HEK293 (cell line): ENCODE results near the gene HBA1.
A peak's percentile ranks its signal among the peaks of the same experiment; 100 is the strongest.
"Not testable (repeated sequence)": the region's sequence is repeated elsewhere in the genome, so short reads cannot be mapped to it uniquely, and the experiment has no call there.

Source experiments
- CTCF ChIA-PET: fragments of 350-600 bp; formaldehyde crosslinking; extraction: SDS; loops from one replicate; lab custom pipeline; 2021; ENCODE audit warnings: antibody characterized with exemption; lab: Yijun Ruan, JAX
- POLR2A ChIA-PET: fragments of 300-600 bp; formaldehyde crosslinking; extraction: SDS; loops from one replicate; lab custom pipeline; 2020; ENCODE audit warnings: antibody characterized with exemption, inconsistent platforms; lab: Yijun Ruan, JAX
- H3K27ac ChIP-seq: fragments of 200-500 bp; sonication (Bioruptor generic); 2 replicates; pipeline ENCODE4 v1.5.1; 2014; ENCODE audit warnings: low read depth, low read length, control low read depth, inconsistent platforms; ENCODE audit errors: extremely low read depth
- H3K36me3 ChIP-seq, 2 experiments: fragments of 200-500 bp in 1 of 2; sonication (Bioruptor generic) in 1 of 2; 1 replicate in 1 of 2; 2 replicates in 1 of 2; pipeline ENCODE4 v1.5.1; 2014 to 2017; ENCODE audit warnings: inconsistent platforms in 2 of 2, low read length in 2 of 2; ENCODE audit not compliant: control insufficient read depth in 2 of 2, insufficient read depth in 1 of 2
- H3K4me1 ChIP-seq: fragments of 200-500 bp; sonication (Bioruptor generic); 2 replicates; pipeline ENCODE4 v1.5.1; 2014; ENCODE audit warnings: mild to moderate bottlenecking, low read length, inconsistent platforms; ENCODE audit not compliant: control insufficient read depth, insufficient read depth
- H3K4me3 ChIP-seq: 2 replicates; pipeline ENCODE4 v1.5.1; 2011; ENCODE audit warnings: low read depth, mild to moderate bottlenecking, control low read depth, low read length, moderate library complexity
- H3K9me3 ChIP-seq: fragments of 200-500 bp; sonication (Bioruptor generic); 2 replicates; pipeline ENCODE4 v1.5.1; 2014; ENCODE audit warnings: low read depth, low read length, inconsistent platforms; ENCODE audit not compliant: control insufficient read depth, insufficient read depth
- GLIS1 ChIP-seq: fragments of 450-650 bp; formaldehyde crosslinking; IDR thresholded peaks from 2 replicates; pipeline ENCODE4 v1.5.1; 2016; ENCODE audit warnings: missing biosample characterization, missing genetic modification characterization
- GLIS2 ChIP-seq: fragments of 450-650 bp; formaldehyde crosslinking; IDR thresholded peaks from 2 replicates; pipeline ENCODE4 v1.5.1; 2016; ENCODE audit warnings: missing biosample characterization, missing genetic modification characterization
- PATZ1 ChIP-seq: fragments of 450-650 bp; formaldehyde crosslinking; IDR thresholded peaks from 2 replicates; pipeline ENCODE4 v1.5.1; 2016; ENCODE audit warnings: missing biosample characterization, missing genetic modification characterization
- REST ChIP-seq: fragments of 450-650 bp; formaldehyde crosslinking; IDR thresholded peaks from 2 replicates; pipeline ENCODE4 v1.5.1; 2016; ENCODE audit warnings: missing biosample characterization, missing genetic modification characterization
- SCRT1 ChIP-seq: fragments of 450-650 bp; formaldehyde crosslinking; IDR thresholded peaks from 2 replicates; pipeline ENCODE4 v1.5.1; 2016; ENCODE audit warnings: missing biosample characterization, missing genetic modification characterization, borderline replicate concordance
- ZBTB11 ChIP-seq: fragments of 450-650 bp; formaldehyde crosslinking; conservative IDR thresholded peaks from 2 replicates; pipeline ENCODE4 v1.5.1; 2016; ENCODE audit warnings: low read depth, missing biosample characterization, missing genetic modification characterization
- ZBTB17 ChIP-seq: fragments of 450-650 bp; formaldehyde crosslinking; IDR thresholded peaks from 2 replicates; pipeline ENCODE4 v1.5.1; 2016; ENCODE audit warnings: missing biosample characterization, missing genetic modification characterization
- ZBTB8A ChIP-seq: fragments of 450-650 bp; formaldehyde crosslinking; IDR thresholded peaks from 2 replicates; pipeline ENCODE4 v1.5.1; 2016; ENCODE audit warnings: missing biosample characterization, missing genetic modification characterization
- ZFHX2 ChIP-seq: fragments of 450-650 bp; formaldehyde crosslinking; conservative IDR thresholded peaks from 2 replicates; pipeline ENCODE4 v1.5.1; 2016; ENCODE audit warnings: missing biosample characterization, missing genetic modification characterization
- ZIC2 ChIP-seq: fragments of 450-650 bp; formaldehyde crosslinking; IDR thresholded peaks from 2 replicates; pipeline ENCODE4 v1.5.1; 2016; ENCODE audit warnings: missing biosample characterization, missing genetic modification characterization
- ZNF274 ChIP-seq, 2 experiments: fragments of 200-500 bp in 1 of 2; fragments of 450-650 bp in 1 of 2; sonication (Bioruptor generic) in 1 of 2; formaldehyde crosslinking in 1 of 2; IDR thresholded peaks; 2 replicates each; pipeline versions ENCODE4 v1.5.1 to v1.6.1; 2014 to 2016; ENCODE audit warnings: borderline replicate concordance in 1 of 2, inconsistent platforms in 1 of 2, low read length in 1 of 2, missing biosample characterization in 1 of 2, missing genetic modification characterization in 1 of 2
- ZNF341 ChIP-seq: fragments of 450-650 bp; formaldehyde crosslinking; IDR thresholded peaks from 2 replicates; pipeline ENCODE4; 2016; ENCODE audit warnings: low read depth, missing biosample characterization, missing genetic modification characterization
- ZNF398 ChIP-seq: fragments of 450-650 bp; formaldehyde crosslinking; IDR thresholded peaks from 2 replicates; pipeline ENCODE4 v1.5.1; 2017; ENCODE audit warnings: missing biosample characterization, missing genetic modification characterization
- ZNF600 ChIP-seq: fragments of 450-650 bp; formaldehyde crosslinking; IDR thresholded peaks from 2 replicates; pipeline ENCODE4 v1.5.1; 2016; ENCODE audit warnings: missing biosample characterization, missing genetic modification characterization

HBA1 gene

GRCh38 chr16:170788-171187 is 5.7 kb upstream of the HBA1 start (continued):
- TF ChIP-seq ZNF274 (IDR thresholded peaks at IDR 0.05; ENCODE audit: low read length) (no peak), ZNF274 (tag by site-specific recombination; IDR thresholded peaks at IDR 0.05; ENCODE audit: borderline replicate concordance) (no peak), SCRT1 (tag by site-specific recombination) (no peak), ZBTB11 (tag by site-specific recombination) (no peak), ZBTB8A (tag by site-specific recombination) (no peak), PATZ1 (no peak)

- H3K36me3 ChIP-seq, H3K4me1 ChIP-seq, H3K9me3 ChIP-seq, POLR2A ChIA-PET, CTCF ChIA-PET, H3K27ac ChIP-seq, H3K4me3 ChIP-seq: not testable (repeated sequence)
Measured at GRCh38 chr16:172374-172941, 4.0 kb upstream of the HBA1 start, which contains the start of gene HBA2. Gene HBA2 (plus strand): TSS chr16:172876. CDS start chr16:172913, 37 bp downstream.

GRCh38 chr16:173211-173854 is 3.1 kb upstream of the HBA1 start:
- H3K4me3 ChIP-seq, POLR2A ChIA-PET, CTCF ChIA-PET, H3K36me3 ChIP-seq, H3K9me3 ChIP-seq, H3K27ac ChIP-seq, H3K4me1 ChIP-seq: not testable (repeated sequence)
- TF ChIP-seq ZNF341 (tag by site-specific recombination) = 0 out of 2 replicates have a peak, but pooled peaks have one; percentile 25
- peak; percentile 25; the same call in 1 of the 2 replicates for TF ChIP-seq ZFHX2

GRCh38 chr16:173928-174769 is 2.3 kb upstream of the HBA1 start:
- H3K36me3 ChIP-seq, H3K9me3 ChIP-seq, H3K27ac ChIP-seq, H3K4me3 ChIP-seq, H3K4me1 ChIP-seq: not testable (repeated sequence)
- POLR2A ChIA-PET = interaction anchor here (0.6 kb wide), 1 partner anchor 71 kb away, joined by 3 read pairs; no protein-coding TSS in a partner anchor
- CTCF ChIA-PET = interaction anchor here (0.7 to 1.2 kb wide), 2 partner anchors 77 to 188 kb away, joined by 3 read pairs; no protein-coding TSS in a partner anchor
- TF ChIP-seq ZBTB17 (tag by site-specific recombination) (0 out of 2 replicates have a peak, but pooled peaks have one; percentile 28), ZNF341 (tag by site-specific recombination) (peak; percentile 33), ZNF398 (tag by site-specific recombination) (peak; percentile 86), ZNF600 (tag by site-specific recombination) (peak; percentile 89), GLIS2 (tag by site-specific recombination) (0 out of 2 replicates have a peak, but pooled peaks have one; percentile 25), GLIS1 (tag by site-specific recombination) (peak; percentile 61), ZIC2 (tag by site-specific recombination) (0 out of 2 replicates have a peak, but pooled peaks have one; percentile 13), REST (tag by site-specific recombination) (peak; percentile 93)
